ENCODE measurements around the gene HESX1.

GRCh38 chr3:57173687-57174086 lies 26.1 kb downstream of the HESX1 start:
- TF ChIP-seq CTCF (IDR thresholded peaks at IDR 0.05; ENCODE audit: poor library complexity, severe bottlenecking) (no peak), EP300 (conservative IDR thresholded peaks at IDR 0.05; ENCODE audit: poor library complexity, severe bottlenecking) (no peak), TAF1 (IDR thresholded peaks at IDR 0.05; ENCODE audit: low read depth) (no peak), REST (IDR thresholded peaks at IDR 0.05; ENCODE audit: borderline replicate concordance) (no peak), POLR2AphosphoS5 (IDR thresholded peaks at IDR 0.05) (no peak), EZH2 (IDR thresholded peaks at IDR 0.05; ENCODE audit: borderline replicate concordance, insufficient read depth, low read length, poor library complexity, severe bottlenecking) (no peak), RAD21 (conservative IDR thresholded peaks at IDR 0.05) (no peak), SMC3 (conservative IDR thresholded peaks at IDR 0.05; ENCODE audit: poor library complexity) (no peak), MXI1 (conservative IDR thresholded peaks at IDR 0.05; ENCODE audit: poor library complexity, severe bottlenecking) (no peak)
